Muscle layer of duodenum (tissue), 2 donors: ENCODE measurements around the gene POU2F1.

Experiments used
- H3K27ac ChIP-seq: one replicate; pipeline ENCODE4 v1.7.0; 2013; ENCODE audit warnings: mild to moderate bottlenecking, low read length
- H3K27me3 ChIP-seq: one replicate; pipeline ENCODE4 v1.7.0; 2013; ENCODE audit warnings: low read depth, mild to moderate bottlenecking, control low read depth, low read length
- H3K36me3 ChIP-seq, 2 donors: one replicate each; pipeline ENCODE4 v1.7.0; 2013; ENCODE audit warnings: low read length in 2 of 2, control low read depth in 1 of 2, mild to moderate bottlenecking in 1 of 2; ENCODE audit not compliant: insufficient read depth in 2 of 2, control insufficient read depth in 1 of 2
- H3K4me1 ChIP-seq, 2 donors: one replicate each; pipeline ENCODE4 v1.7.0; 2013; ENCODE audit warnings: low read length in 2 of 2, mild to moderate bottlenecking in 2 of 2, control low read depth in 1 of 2, moderate library complexity in 1 of 2; ENCODE audit not compliant: insufficient read depth in 2 of 2, control insufficient read depth in 1 of 2
- H3K4me3 ChIP-seq, 2 donors: one replicate each; pipeline ENCODE4 v1.7.0; 2013; ENCODE audit warnings: low read length in 2 of 2, low read depth in 1 of 2, mild to moderate bottlenecking in 1 of 2
- H3K9me3 ChIP-seq, 2 donors: one replicate each; pipeline ENCODE4 v1.7.0; 2013; ENCODE audit warnings: low read length in 2 of 2, control low read depth in 1 of 2, mild to moderate bottlenecking in 1 of 2; ENCODE audit not compliant: control insufficient read depth in 1 of 2
- donor health status: healthy.

Gene POU2F1

GRCh38 chr1:167438171-167439138 is 217.8 kb downstream of the POU2F1 start:
- H3K4me3 ChIP-seq = no peak overlapping the region

GRCh38 chr1:167439301-167439988 is 218.8 kb downstream of the POU2F1 start:
- peaks cover 0 to 11% of the 10 kb centered on the region in 2 donors for H3K4me1 ChIP-seq
- peaks cover 12% of the 10 kb centered on the region for H3K27me3 ChIP-seq
- H3K36me3 ChIP-seq = no peaks in the 10 kb centered on the region
- no peaks in the 10 kb centered on the region for H3K9me3 ChIP-seq
- no peak overlapping the region for H3K27ac ChIP-seq
- peak overlapping the region; percentile 42 to 63 for H3K4me3 ChIP-seq

More at GRCh38 chr1:167438171-167439138, 217.8 kb downstream of the POU2F1 start:
- Histone ChIP-seq H3K27me3 (peaks cover 12% of the 10 kb centered on the region), H3K4me1 (peaks cover 0 to 11% of the 10 kb centered on the region in 2 donors), H3K27ac (no peak overlapping the region), H3K36me3 (no peaks in the 10 kb centered on the region), H3K9me3 (no peaks in the 10 kb centered on the region)

- Histone ChIP-seq H3K27ac (no peak overlapping the region), H3K27me3 (peaks cover 12% of the 10 kb centered on the region), H3K4me1 (peaks cover 0 to 11% of the 10 kb centered on the region in 2 donors), H3K9me3 (no peaks in the 10 kb centered on the region), H3K36me3 (no peaks in the 10 kb centered on the region), H3K4me3 (no peak overlapping the region)
Measured at GRCh38 chr1:167440345-167440744, 219.7 kb downstream of the POU2F1 start.

- Histone ChIP-seq H3K4me1 (peaks cover 0 to 11% of the 10 kb centered on the region in 2 donors), H3K4me3 (no peak overlapping the region), H3K9me3 (no peaks in the 10 kb centered on the region), H3K36me3 (no peaks in the 10 kb centered on the region), H3K27me3 (peaks cover 12% of the 10 kb centered on the region), H3K27ac (no peak overlapping the region)
Measured at GRCh38 chr1:167440776-167441175, 220.1 kb downstream of the POU2F1 start.

- Histone ChIP-seq H3K36me3 (no peaks in the 10 kb centered on the region), H3K27ac (no peak overlapping the region), H3K9me3 (no peaks in the 10 kb centered on the region), H3K27me3 (peaks cover 12% of the 10 kb centered on the region), H3K4me1 (peaks cover 0 to 11% of the 10 kb centered on the region in 2 donors), H3K4me3 (no peak overlapping the region)
Measured at GRCh38 chr1:167441222-167441621, 220.5 kb downstream of the POU2F1 start.

GRCh38 chr1:167442142-167442848 is 221.6 kb downstream of the POU2F1 start:
- no peaks in the 10 kb centered on the region for H3K36me3 ChIP-seq
- H3K4me3 ChIP-seq = no peak overlapping the region
- H3K27me3 ChIP-seq = peaks cover 12% of the 10 kb centered on the region
- no peaks in the 10 kb centered on the region for H3K9me3 ChIP-seq
- no peak overlapping the region for H3K27ac ChIP-seq
- H3K4me1 ChIP-seq = peaks cover 0 to 11% of the 10 kb centered on the region in 2 donors

GRCh38 chr1:167442854-167443565 is 222.3 kb downstream of the POU2F1 start:
- Histone ChIP-seq H3K36me3 (no peaks in the 10 kb centered on the region), H3K4me1 (peaks cover 0 to 11% of the 10 kb centered on the region in 2 donors), H3K4me3 (no peak overlapping the region), H3K27me3 (peaks cover 12% of the 10 kb centered on the region), H3K9me3 (no peaks in the 10 kb centered on the region), H3K27ac (no peak overlapping the region)

GRCh38 chr1:167443757-167444156 is 223.1 kb downstream of the POU2F1 start:
- no peaks in the 10 kb centered on the region for H3K9me3 ChIP-seq
- no peak overlapping the region for H3K4me3 ChIP-seq
- peaks cover 0 to 11% of the 10 kb centered on the region in 2 donors for H3K4me1 ChIP-seq
- peaks cover 6% of the 10 kb centered on the region for H3K27me3 ChIP-seq
- H3K27ac ChIP-seq = no peak overlapping the region
- no peaks in the 10 kb centered on the region for H3K36me3 ChIP-seq

GRCh38 chr1:167446966-167447365 is 226.3 kb downstream of the POU2F1 start:
- no peak overlapping the region for H3K27ac ChIP-seq

GRCh38 chr1:167447521-167448136 is 226.9 kb downstream of the POU2F1 start:
- Histone ChIP-seq H3K27ac (no peak overlapping the region), H3K36me3 (no peaks in the 10 kb centered on the region), H3K4me3 (no peak overlapping the region), H3K27me3 (no peaks in the 10 kb centered on the region), H3K4me1 (no peaks in the 10 kb centered on the region), H3K9me3 (no peaks in the 10 kb centered on the region)

More at GRCh38 chr1:167446966-167447365, 226.3 kb downstream of the POU2F1 start:
- Histone ChIP-seq H3K9me3 (no peaks in the 10 kb centered on the region), H3K36me3 (no peaks in the 10 kb centered on the region), H3K27me3 (no peaks in the 10 kb centered on the region), H3K4me3 (no peak overlapping the region), H3K4me1 (no peaks in the 10 kb centered on the region)
